NT2/D1 (cell line): ENCODE data around the gene RNU1-4.
"Not testable (repeated sequence)": the region's sequence is repeated elsewhere in the genome, so short reads cannot be mapped to it uniquely, and the experiment has no call there.

Experiments
- SUZ12 ChIP-seq: IDR thresholded peaks from 2 replicates; pipeline ENCODE4 v1.6.1; 2011; ENCODE audit not compliant: insufficient read length, insufficient read depth; ENCODE audit errors: extremely low read depth
- YY1 ChIP-seq: IDR thresholded peaks from 2 replicates; pipeline ENCODE4 v1.6.1; 2011; ENCODE audit not compliant: insufficient read length, insufficient read depth
- ZNF274 ChIP-seq: IDR thresholded peaks from 2 replicates; pipeline ENCODE4 v1.6.1; 2011; ENCODE audit warnings: mild to moderate bottlenecking, low read depth, low read length

- TF ChIP-seq YY1, SUZ12, ZNF274: not testable (repeated sequence)
Observed at GRCh38 chr1:16712984-16713383, 27.3 kb upstream of the RNU1-4 start.
